GM23248 (cell line): ENCODE results near the gene LGALS7B.
"Not testable (repeated sequence)": the region's sequence is repeated elsewhere in the genome, so short reads cannot be mapped to it uniquely, and the experiment has no call there.

Source experiments
- EZH2 ChIP-seq: fragments of 200-600 bp; sonication (generic); IDR thresholded peaks from 2 replicates; pipeline ENCODE4 v1.6.1; 2018; ENCODE audit warnings: antibody characterized with exemption, mild to moderate bottlenecking; ENCODE audit not compliant: insufficient read depth, poor library complexity, severe bottlenecking
- EZH2phosphoT487 ChIP-seq: fragments of 200-600 bp; sonication (generic); IDR thresholded peaks from 2 replicates; pipeline ENCODE4 v1.6.1; 2018; ENCODE audit warnings: antibody characterized with exemption, moderate library complexity, mild to moderate bottlenecking, low read depth; ENCODE audit not compliant: insufficient read depth

GRCh38 chr19:38782212-38782611 lies 6.8 kb upstream of the LGALS7B start:
- TF ChIP-seq EZH2phosphoT487, EZH2: not testable (repeated sequence)
